ENCODE data around the gene ADAMTS3. TPM values are rescaled to one million over a fixed set of nuclear protein-coding genes. Genes with fewer than 3 reads are reported as not detected.

The ADAMTS3 gene
- total RNA-seq, 2 donors from 2014 or later = 5.8 to 13.0 TPM

DNA sequence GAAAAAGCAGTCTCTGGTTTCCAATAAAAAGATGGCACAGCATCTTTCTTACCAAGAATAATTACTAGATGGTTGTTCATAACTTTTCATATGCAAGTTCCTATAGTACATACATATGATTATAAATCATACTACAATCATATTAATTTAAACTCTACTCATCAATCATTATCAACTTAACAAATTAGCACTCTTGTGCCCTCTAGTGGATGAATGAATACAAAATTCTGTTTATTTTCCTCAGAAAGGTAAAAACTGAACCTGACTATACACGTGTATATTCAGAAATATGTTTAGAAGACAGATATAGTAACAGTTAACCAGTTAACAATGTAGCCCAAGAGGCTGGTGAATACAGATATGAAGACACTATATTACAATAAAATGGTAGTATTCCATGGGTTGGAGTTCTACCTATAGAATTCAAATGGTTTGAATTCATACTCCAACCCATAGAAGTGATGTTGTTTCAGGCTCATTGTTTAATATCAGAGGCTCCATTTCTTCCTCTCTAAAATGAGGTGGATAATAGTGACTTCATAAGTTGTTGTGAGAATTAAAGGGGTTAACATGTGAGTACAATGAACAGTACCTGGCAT lies 100.0 kb downstream of the ADAMTS3 start:
- Mint-ChIP-seq H3K36me3 (ENCODE audit: low read depth) (no peaks in the 10 kb centered on the region), H3K27ac (no peak overlapping the region), H3K9me3 (no peaks in the 10 kb centered on the region), H3K4me1 (peaks cover 5% of the 10 kb centered on the region), H3K4me3 (no peak overlapping the region), H3K27me3 (ENCODE audit: insufficient read depth) (no peaks in the 10 kb centered on the region)
- no peak overlapping the region for H3K27ac ChIP-seq (ENCODE audit: low read depth, low read length)
- H3K36me3 ChIP-seq (ENCODE audit: control insufficient read depth, insufficient read depth, low read length) = no peaks in the 10 kb centered on the region
- H3K9ac ChIP-seq (ENCODE audit: extremely low read depth, low read length, poor library complexity, severe bottlenecking) = no peak overlapping the region
- H3K27me3 ChIP-seq (ENCODE audit: control insufficient read depth, insufficient read depth, low read length, poor library complexity, severe bottlenecking) = no peaks in the 10 kb centered on the region
- H3K9me3 ChIP-seq (ENCODE audit: control insufficient read depth, low read length) = no peaks in the 10 kb centered on the region
- WGBS, 2 experiments (ENCODE audit: insufficient coverage in 1 of 2, insufficient read length in 1 of 2) = no CpG with 5 or more reads among the region's 1 CpG
- TF ChIP-seq, protein P1, sequence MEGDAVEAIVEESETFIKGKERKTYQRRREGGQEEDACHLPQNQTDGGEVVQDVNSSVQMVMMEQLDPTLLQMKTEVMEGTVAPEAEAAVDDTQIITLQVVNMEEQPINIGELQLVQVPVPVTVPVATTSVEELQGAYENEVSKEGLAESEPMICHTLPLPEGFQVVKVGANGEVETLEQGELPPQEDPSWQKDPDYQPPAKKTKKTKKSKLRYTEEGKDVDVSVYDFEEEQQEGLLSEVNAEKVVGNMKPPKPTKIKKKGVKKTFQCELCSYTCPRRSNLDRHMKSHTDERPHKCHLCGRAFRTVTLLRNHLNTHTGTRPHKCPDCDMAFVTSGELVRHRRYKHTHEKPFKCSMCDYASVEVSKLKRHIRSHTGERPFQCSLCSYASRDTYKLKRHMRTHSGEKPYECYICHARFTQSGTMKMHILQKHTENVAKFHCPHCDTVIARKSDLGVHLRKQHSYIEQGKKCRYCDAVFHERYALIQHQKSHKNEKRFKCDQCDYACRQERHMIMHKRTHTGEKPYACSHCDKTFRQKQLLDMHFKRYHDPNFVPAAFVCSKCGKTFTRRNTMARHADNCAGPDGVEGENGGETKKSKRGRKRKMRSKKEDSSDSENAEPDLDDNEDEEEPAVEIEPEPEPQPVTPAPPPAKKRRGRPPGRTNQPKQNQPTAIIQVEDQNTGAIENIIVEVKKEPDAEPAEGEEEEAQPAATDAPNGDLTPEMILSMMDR (conservative IDR thresholded peaks at IDR 0.05) = peak; percentile 85
- no peak for DNase-seq
- H3K4me1 ChIP-seq (ENCODE audit: control insufficient read depth, insufficient read depth, low read length) = no peaks in the 10 kb centered on the region
- no peak overlapping the region for H3K4me3 ChIP-seq (ENCODE audit: low read length)

DNA sequence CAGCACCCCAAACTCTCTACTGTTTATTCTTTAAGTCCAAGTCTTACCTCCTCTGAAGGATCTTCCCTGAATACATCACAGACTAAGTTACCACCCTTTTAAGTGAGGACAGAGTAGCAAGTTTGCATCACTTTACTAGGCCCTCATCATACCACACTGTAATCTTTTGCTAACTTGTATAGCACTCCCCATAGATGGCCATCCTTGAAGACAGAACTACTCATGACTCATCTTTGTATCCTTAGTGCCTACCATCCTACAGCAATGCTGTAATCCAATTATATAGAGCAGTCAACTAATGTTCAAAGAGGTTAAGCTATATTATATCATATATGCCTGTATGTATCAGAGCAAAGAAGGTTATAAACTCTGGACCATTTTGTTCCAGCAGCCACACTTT lies 101.4 kb downstream of the ADAMTS3 start:
- Histone ChIP-seq H3K4me3 (ENCODE audit: low read length) (no peak overlapping the region), H3K36me3 (ENCODE audit: control insufficient read depth, insufficient read depth, low read length) (no peaks in the 10 kb centered on the region), H3K9me3 (ENCODE audit: control insufficient read depth, low read length) (no peaks in the 10 kb centered on the region), H3K4me1 (ENCODE audit: control insufficient read depth, insufficient read depth, low read length) (no peaks in the 10 kb centered on the region), H3K27me3 (ENCODE audit: control insufficient read depth, insufficient read depth, low read length, poor library complexity, severe bottlenecking) (no peaks in the 10 kb centered on the region), H3K27ac (ENCODE audit: low read depth, low read length) (no peak overlapping the region), H3K9ac (ENCODE audit: extremely low read depth, low read length, poor library complexity, severe bottlenecking) (no peak overlapping the region)
- Mint-ChIP-seq H3K27me3 (ENCODE audit: insufficient read depth) (no peaks in the 10 kb centered on the region), H3K4me1 (peaks cover 5% of the 10 kb centered on the region), H3K9me3 (no peaks in the 10 kb centered on the region), H3K4me3 (no peak overlapping the region), H3K36me3 (ENCODE audit: low read depth) (no peaks in the 10 kb centered on the region), H3K27ac (no peak overlapping the region)
- DNase-seq = no peak
- TF ChIP-seq, protein P1 (conservative IDR thresholded peaks at IDR 0.05) = no peak

DNA sequence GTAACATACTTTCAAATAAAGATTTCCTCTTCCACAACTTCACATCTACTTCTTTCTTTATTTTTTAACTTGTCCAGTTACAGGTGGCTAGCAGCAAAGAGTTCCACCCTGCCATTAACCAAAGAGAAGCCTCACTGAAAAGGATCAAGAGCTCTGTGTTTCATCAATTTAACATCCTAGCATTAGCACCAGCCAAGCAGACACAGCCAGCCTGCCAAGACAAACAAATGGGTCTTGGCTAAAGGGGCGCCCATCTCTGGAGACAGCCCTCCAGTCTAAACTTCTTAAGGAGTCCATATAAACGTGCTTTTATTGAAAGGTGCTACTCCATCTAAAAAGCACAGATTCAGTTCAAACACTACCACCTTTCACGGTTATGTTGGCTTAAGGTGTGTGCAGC lies 105.3 kb downstream of the ADAMTS3 start:
- Histone ChIP-seq H3K9me3 (ENCODE audit: control insufficient read depth, low read length) (no peaks in the 10 kb centered on the region), H3K27ac (ENCODE audit: low read depth, low read length) (no peak overlapping the region), H3K4me3 (ENCODE audit: low read length) (no peak overlapping the region), H3K36me3 (ENCODE audit: control insufficient read depth, insufficient read depth, low read length) (no peaks in the 10 kb centered on the region), H3K27me3 (ENCODE audit: control insufficient read depth, insufficient read depth, low read length, poor library complexity, severe bottlenecking) (no peaks in the 10 kb centered on the region), H3K9ac (ENCODE audit: extremely low read depth, low read length, poor library complexity, severe bottlenecking) (no peak overlapping the region), H3K4me1 (ENCODE audit: control insufficient read depth, insufficient read depth, low read length) (no peaks in the 10 kb centered on the region)
- Mint-ChIP-seq H3K27ac (no peak overlapping the region), H3K9me3 (no peaks in the 10 kb centered on the region), H3K4me1 (no peaks in the 10 kb centered on the region), H3K4me3 (no peak overlapping the region), H3K27me3 (ENCODE audit: insufficient read depth) (no peaks in the 10 kb centered on the region), H3K36me3 (ENCODE audit: low read depth) (no peaks in the 10 kb centered on the region)
- 90 to 94% methylated on average over 3 of the region's 3 CpGs for WGBS, 2 experiments (ENCODE audit: insufficient coverage in 1 of 2, insufficient read length in 1 of 2)
- TF ChIP-seq, protein P1 (conservative IDR thresholded peaks at IDR 0.05) = no peak
- no peak for DNase-seq
